Endothelial cell of umbilical vein (primary cell): ENCODE measurements around the gene FAM131C. TPM values are rescaled to one million over a fixed set of nuclear protein-coding genes. Genes with fewer than 3 reads are reported as not detected.

Source experiments
- BruUV-seq: library from RNA; stranded (reverse); fragments of 400-500 nt; replicated peaks from 2 replicates; lab custom pipeline; 2021; lab: Mats Ljungman, UMichigan
- CTCF ChIA-PET: fragments of 300-600, 350-600 bp; sonication (Branson Sonifier 250); formaldehyde crosslinking; loops from one replicate; lab custom pipeline; 2021; ENCODE audit warnings: antibody characterized with exemption, inconsistent platforms; lab: Charles Lee
- POLR2A ChIA-PET: fragments of 300-600, 350-600 bp; sonication (Branson Sonifier 250); formaldehyde crosslinking; loops from one replicate; lab custom pipeline; 2021; ENCODE audit warnings: antibody characterized with exemption, inconsistent platforms; lab: Charles Lee
- DNase-seq: peaks from one replicate; pipeline ENCODE4 v3.0.0-alpha.2; 2011; ENCODE audit warnings: low read depth, low spot score
- FAIRE-seq: peaks from 2 replicates; lab custom pipeline; 2011; peaks lifted over from hg19 to GRCh38; lab: Jason Lieb, UNC
- H2AFZ ChIP-seq: 2 replicates; pipeline ENCODE4 v1.6.0; 2012; ENCODE audit warnings: low read depth, low read length, control low read depth, inconsistent platforms
- H3K27ac ChIP-seq: 2 replicates; pipeline ENCODE4 v1.5.1; 2011; ENCODE audit warnings: low read depth, mild to moderate bottlenecking, control low read depth, low read length, moderate library complexity; ENCODE audit not compliant: insufficient read depth
- H3K27me3 ChIP-seq, 2 experiments: 2 replicates each; pipeline versions ENCODE4 v1.6.0 to v1.6.1; 2011; ENCODE audit warnings: low read length in 2 of 2, mixed read lengths in 1 of 2; ENCODE audit not compliant: control insufficient read depth in 2 of 2, insufficient read depth in 2 of 2
- H3K36me3 ChIP-seq, 2 experiments: 2 replicates in 1 of 2; 3 replicates in 1 of 2; pipeline ENCODE4 v1.5.1; 2011; ENCODE audit warnings: low read length in 2 of 2, mild to moderate bottlenecking in 1 of 2, moderate library complexity in 1 of 2; ENCODE audit not compliant: control insufficient read depth in 2 of 2, insufficient read depth in 2 of 2; ENCODE audit errors: extremely low read depth in 1 of 2
- H3K4me1 ChIP-seq: 3 replicates; pipeline ENCODE4 v1.5.1; 2011; ENCODE audit warnings: mild to moderate bottlenecking, low read length; ENCODE audit not compliant: control insufficient read depth, insufficient read depth; ENCODE audit errors: extremely low read depth
- H3K4me2 ChIP-seq: 2 replicates; pipeline ENCODE4 v1.6.1; 2011; ENCODE audit warnings: low read length, control low read depth, mixed read lengths; ENCODE audit not compliant: insufficient read depth
- H3K4me3 ChIP-seq, 3 experiments: fragments of 200-600 bp in 1 of 3; sonication (generic), shearing (Covaris generic) in 1 of 3; replicated peaks in 1 of 3; 2 replicates each; pipeline ENCODE4 v1.5.1; 2011 to 2016; ENCODE audit warnings: control low read depth in 3 of 3, low read length in 3 of 3, mild to moderate bottlenecking in 2 of 3, inconsistent platforms in 1 of 3, low read depth in 1 of 3, moderate library complexity in 1 of 3; ENCODE audit not compliant: insufficient read depth in 1 of 3
- H3K79me2 ChIP-seq: 2 replicates; pipeline ENCODE4 v1.6.0; 2012; ENCODE audit warnings: low read length, inconsistent platforms; ENCODE audit not compliant: control insufficient read depth, insufficient read depth
- H3K9ac ChIP-seq: replicated peaks from 2 replicates; pipeline ENCODE3; 2011; ENCODE audit warnings: low read length, control low read depth; ENCODE audit not compliant: insufficient read depth; ENCODE audit errors: extremely low read depth
- H3K9me1 ChIP-seq: replicated peaks from 3 replicates; pipeline ENCODE4 v1.6.0; 2011; ENCODE audit warnings: mild to moderate bottlenecking, low read length; ENCODE audit not compliant: control insufficient read depth, insufficient read depth; ENCODE audit errors: extremely low read depth
- H3K9me3 ChIP-seq: replicated peaks from 2 replicates; pipeline ENCODE4 v1.5.1; 2012; ENCODE audit warnings: low read length, inconsistent platforms; ENCODE audit not compliant: control insufficient read depth, insufficient read depth
- H4K20me1 ChIP-seq: replicated peaks from 2 replicates; pipeline ENCODE3; 2011; ENCODE audit warnings: mild to moderate bottlenecking, low read length; ENCODE audit not compliant: control insufficient read depth, insufficient read depth; ENCODE audit errors: extremely low read depth
- EZH2 ChIP-seq: IDR thresholded peaks from 2 replicates; pipeline ENCODE4 v1.6.1; 2012; ENCODE audit warnings: borderline replicate concordance, low read depth, mild to moderate bottlenecking, moderate library complexity, low read length, inconsistent platforms; ENCODE audit not compliant: severe bottlenecking
- FOS ChIP-seq: IDR thresholded peaks from 2 replicates; pipeline ENCODE4 v1.6.1; 2011; ENCODE audit warnings: mild to moderate bottlenecking, low read length, moderate library complexity, borderline replicate concordance; ENCODE audit not compliant: insufficient read depth
- GATA2 ChIP-seq: IDR thresholded peaks from 2 replicates; pipeline ENCODE4 v1.7.0; 2011; ENCODE audit warnings: low read depth, mild to moderate bottlenecking, moderate library complexity, mixed read lengths, low read length; ENCODE audit not compliant: insufficient read length, insufficient read depth
- JUN ChIP-seq: IDR thresholded peaks from 2 replicates; pipeline ENCODE4 v1.6.1; 2011; ENCODE audit warnings: borderline replicate concordance, low read depth; ENCODE audit not compliant: insufficient read length, insufficient read depth
- MAX ChIP-seq: IDR thresholded peaks from 2 replicates; pipeline ENCODE4 v1.6.1; 2011; ENCODE audit not compliant: insufficient read depth, insufficient read length
- MYC ChIP-seq: IDR thresholded peaks from one replicate; pipeline ENCODE4 v1.6.1; 2011; ENCODE audit warnings: mild to moderate bottlenecking, low read depth, low read length
- POLR2A ChIP-seq: IDR thresholded peaks from 2 replicates; pipeline ENCODE4 v1.6.1; 2012; ENCODE audit warnings: low read depth, mild to moderate bottlenecking, control low read depth, low read length
- POLR2AphosphoS5 ChIP-seq: IDR thresholded peaks from 2 replicates; pipeline ENCODE4 v1.6.1; 2012; ENCODE audit warnings: low read depth, mild to moderate bottlenecking, control low read depth, low read length, moderate library complexity; ENCODE audit not compliant: insufficient read depth
- dilution Hi-C: fragments of 300-500 bp; cut with MboI; formaldehyde crosslinking; loops from one replicate; pipeline ENCODE4 v1.15.0; 2019; ENCODE audit warnings: low sequenced_read_pairs; ENCODE audit not compliant: extremely low pct_ligation_motif_present
- intact Hi-C: fragments of 100-400 bp; cut with micrococcal nuclease; formaldehyde crosslinking; loops from one replicate; pipeline ENCODE4 v1.10.0; 2022
- polyA plus RNA-seq, 4 experiments: library from polyadenylated mRNA; depleted of rRNA in 3 of 4; stranded (reverse) in 3 of 4; unstranded in 1 of 4; fragments of >200 nt; gene quantifications; 2 replicates each; pipeline versions ENCODE4 v1.2.1 to v1.2.3, GENCODE V29; 2011 to 2012; ENCODE audit warnings: missing spikeins in 1 of 4
- total RNA-seq: library from RNA; stranded (reverse); gene quantifications from 2 replicates; pipeline ENCODE4 v1.2.3, GENCODE V29; 2021
- TF ChIP-seq, protein P1 (sequence below), 2 donors: IDR thresholded peaks; 1 replicate in 1 of 2; 2 replicates in 1 of 2; pipeline ENCODE4 v1.5.1; 2011; ENCODE audit warnings: low read length in 2 of 2, mild to moderate bottlenecking in 2 of 2, moderate library complexity in 2 of 2, control low read depth in 1 of 2, inconsistent platforms in 1 of 2, low read depth in 1 of 2; ENCODE audit not compliant: insufficient read depth in 1 of 2; ENCODE audit errors: extremely low read depth in 1 of 2

The FAM131C gene
- total and polyA plus RNA-seq, 2 donors (not counting 3 experiments of a cell fraction or from before 2014, with no cell fraction given), result 0.23 TPM; not detected in 1

DNA sequence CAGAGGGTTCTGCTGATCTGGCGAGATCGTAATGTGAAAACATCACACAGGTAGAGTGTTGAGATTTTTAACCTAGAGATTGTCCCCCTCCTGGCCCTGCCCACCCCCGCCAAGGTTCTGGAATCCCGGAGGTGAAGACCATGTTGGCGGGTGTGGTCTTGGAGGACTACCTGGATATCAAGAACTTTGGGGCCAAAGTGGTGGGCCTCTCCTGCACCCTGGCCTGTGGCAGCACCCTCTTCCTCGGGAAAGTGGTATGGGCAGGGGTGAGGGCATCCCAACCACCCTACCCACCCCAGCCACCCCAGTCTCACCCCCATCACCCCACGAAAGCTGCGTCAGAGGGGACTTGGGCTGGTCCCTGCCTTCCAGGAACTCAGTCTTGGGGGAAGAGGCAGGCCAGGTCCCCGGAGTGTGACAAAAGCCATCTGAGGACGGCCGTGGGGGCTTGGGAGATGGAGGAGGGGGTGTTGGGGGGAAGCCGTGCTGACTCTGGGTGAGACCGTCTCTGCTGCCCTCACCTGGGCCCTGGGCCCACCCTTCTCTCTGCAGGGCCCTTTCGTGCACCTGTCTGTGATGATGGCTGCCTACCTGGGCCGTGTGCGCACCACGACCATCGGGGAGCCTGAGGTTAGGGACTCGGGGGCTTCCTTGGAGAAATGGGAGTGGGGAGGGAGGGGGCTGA is 25.5 kb downstream of the FAM131C start:
- no peaks in the 10 kb centered on the region for H3K79me2 ChIP-seq
- H3K27ac ChIP-seq, result no peak overlapping the region
- H3K4me1 ChIP-seq, result no peaks in the 10 kb centered on the region
- TF ChIP-seq EZH2, result no peak
- no peak for TF ChIP-seq POLR2A
- TF ChIP-seq JUN, result no peak
- TF ChIP-seq POLR2AphosphoS5, result no peak
- no peak for TF ChIP-seq FOS
- TF ChIP-seq, protein P1, sequence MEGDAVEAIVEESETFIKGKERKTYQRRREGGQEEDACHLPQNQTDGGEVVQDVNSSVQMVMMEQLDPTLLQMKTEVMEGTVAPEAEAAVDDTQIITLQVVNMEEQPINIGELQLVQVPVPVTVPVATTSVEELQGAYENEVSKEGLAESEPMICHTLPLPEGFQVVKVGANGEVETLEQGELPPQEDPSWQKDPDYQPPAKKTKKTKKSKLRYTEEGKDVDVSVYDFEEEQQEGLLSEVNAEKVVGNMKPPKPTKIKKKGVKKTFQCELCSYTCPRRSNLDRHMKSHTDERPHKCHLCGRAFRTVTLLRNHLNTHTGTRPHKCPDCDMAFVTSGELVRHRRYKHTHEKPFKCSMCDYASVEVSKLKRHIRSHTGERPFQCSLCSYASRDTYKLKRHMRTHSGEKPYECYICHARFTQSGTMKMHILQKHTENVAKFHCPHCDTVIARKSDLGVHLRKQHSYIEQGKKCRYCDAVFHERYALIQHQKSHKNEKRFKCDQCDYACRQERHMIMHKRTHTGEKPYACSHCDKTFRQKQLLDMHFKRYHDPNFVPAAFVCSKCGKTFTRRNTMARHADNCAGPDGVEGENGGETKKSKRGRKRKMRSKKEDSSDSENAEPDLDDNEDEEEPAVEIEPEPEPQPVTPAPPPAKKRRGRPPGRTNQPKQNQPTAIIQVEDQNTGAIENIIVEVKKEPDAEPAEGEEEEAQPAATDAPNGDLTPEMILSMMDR (IDR thresholded peaks at IDR 0.05; ENCODE audit: extremely low read depth in 1 of 2, insufficient read depth in 1 of 2, low read depth in 1 of 2, low read length in 2 of 2), result no peak
- TF ChIP-seq GATA2, result no peak
- no peak for TF ChIP-seq MYC
- no peak for TF ChIP-seq MAX
- no peaks in the 10 kb centered on the region for H3K9me1 ChIP-seq
- H3K4me3 ChIP-seq, result no peak overlapping the region
- H3K4me2 ChIP-seq, result no peak overlapping the region
- no peaks in the 10 kb centered on the region for H3K27me3 ChIP-seq
- DNase-seq (no peak), FAIRE-seq (no peak)
- H2AFZ ChIP-seq, result no peak overlapping the region
- ChIA-PET POLR2A (no interaction called here), CTCF (interaction anchor here (1.0 to 1.2 kb wide), 3 partner anchors 11 to 245 kb away, joined by 3 to 6 read pairs (median 3); no protein-coding TSS in a partner anchor)
- BruUV-seq, result no TSS peak
- dilution Hi-C loops (no loop called here), intact Hi-C loops (no loop called here)
- H3K9ac ChIP-seq, result no peak overlapping the region
- H3K9me3 ChIP-seq, result no peaks in the 10 kb centered on the region
- no peaks in the 10 kb centered on the region for H4K20me1 ChIP-seq
- no peaks in the 10 kb centered on the region for H3K36me3 ChIP-seq
